Upper lobe of left lung (tissue), 4 donors: Measurements from ENCODE around the gene ZNF227.
A peak's percentile ranks its signal among the peaks of the same experiment; 100 is the strongest.

Experiments
- POLR2A ChIP-seq, 4 donors: fragments of 450-650 bp; IDR thresholded peaks; one replicate each; pipeline ENCODE4 v1.5.1; 2016 to 2017; ENCODE audit warnings: antibody characterized with exemption in 4 of 4, mild to moderate bottlenecking in 2 of 4
- POLR2AphosphoS5 ChIP-seq, 2 donors: sonication (generic); formaldehyde crosslinking; IDR thresholded peaks; one replicate each; pipeline ENCODE4 v1.5.1; 2017; ENCODE audit warnings: antibody characterized with exemption in 2 of 2
- TF ChIP-seq, protein P1 (sequence below), 6 experiments: fragments of 450-650 bp in 4 of 6; fragments of 200-600 bp in 2 of 6; sonication (generic) in 2 of 6; IDR thresholded peaks; one replicate each; pipeline ENCODE4 v1.5.1; 2016 to 2019; ENCODE audit warnings: antibody characterized with exemption in 6 of 6

- TF ChIP-seq, protein P1, sequence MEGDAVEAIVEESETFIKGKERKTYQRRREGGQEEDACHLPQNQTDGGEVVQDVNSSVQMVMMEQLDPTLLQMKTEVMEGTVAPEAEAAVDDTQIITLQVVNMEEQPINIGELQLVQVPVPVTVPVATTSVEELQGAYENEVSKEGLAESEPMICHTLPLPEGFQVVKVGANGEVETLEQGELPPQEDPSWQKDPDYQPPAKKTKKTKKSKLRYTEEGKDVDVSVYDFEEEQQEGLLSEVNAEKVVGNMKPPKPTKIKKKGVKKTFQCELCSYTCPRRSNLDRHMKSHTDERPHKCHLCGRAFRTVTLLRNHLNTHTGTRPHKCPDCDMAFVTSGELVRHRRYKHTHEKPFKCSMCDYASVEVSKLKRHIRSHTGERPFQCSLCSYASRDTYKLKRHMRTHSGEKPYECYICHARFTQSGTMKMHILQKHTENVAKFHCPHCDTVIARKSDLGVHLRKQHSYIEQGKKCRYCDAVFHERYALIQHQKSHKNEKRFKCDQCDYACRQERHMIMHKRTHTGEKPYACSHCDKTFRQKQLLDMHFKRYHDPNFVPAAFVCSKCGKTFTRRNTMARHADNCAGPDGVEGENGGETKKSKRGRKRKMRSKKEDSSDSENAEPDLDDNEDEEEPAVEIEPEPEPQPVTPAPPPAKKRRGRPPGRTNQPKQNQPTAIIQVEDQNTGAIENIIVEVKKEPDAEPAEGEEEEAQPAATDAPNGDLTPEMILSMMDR (IDR thresholded peaks at IDR 0.05): no peak
- peak in 2 of 4 donors; percentile 26 to 36 for TF ChIP-seq POLR2A (IDR thresholded peaks at IDR 0.05)
- TF ChIP-seq POLR2AphosphoS5 (IDR thresholded peaks at IDR 0.05): peak; percentile 73 to 77
Measured at GRCh38 chr19:44207126-44207803, 5.1 kb upstream of the ZNF227 start.
